AG04450 (cell line): Measurements from ENCODE around the gene QRICH2. TPM values are rescaled to one million over a fixed set of nuclear protein-coding genes. Genes with fewer than 3 reads are reported as not detected.

Experiments
- CTCF ChIA-PET: fragments of 300-600, 350-600 bp; formaldehyde crosslinking; extraction: SDS; loops from one replicate; lab custom pipeline; 2022; ENCODE audit warnings: antibody characterized with exemption, inconsistent platforms; lab: Charles Lee
- POLR2A ChIA-PET: fragments of 350-600 bp; formaldehyde crosslinking; extraction: SDS; loops from one replicate; lab custom pipeline; 2021; ENCODE audit warnings: antibody characterized with exemption, inconsistent platforms; lab: Yijun Ruan, JAX
- DNase-seq: peaks from one replicate; pipeline ENCODE4 v3.0.0-alpha.2; 2011; ENCODE audit warnings: low read depth, low spot score
- H3K27ac ChIP-seq: one replicate; pipeline ENCODE4 v1.5.1; 2012; ENCODE audit warnings: low read depth, low read length, control low read depth
- H3K27me3 ChIP-seq: one replicate; pipeline ENCODE4 v1.6.0; 2012; ENCODE audit warnings: low read length; ENCODE audit not compliant: control insufficient read depth, insufficient read depth
- H3K4me3 ChIP-seq: 2 replicates; pipeline ENCODE4 v1.5.1; 2011; ENCODE audit warnings: mild to moderate bottlenecking, low read depth, low read length, control low read depth
- H3K9me3 ChIP-seq: 2 replicates; pipeline ENCODE4 v1.5.1; 2012; ENCODE audit warnings: low read length; ENCODE audit not compliant: control insufficient read depth, insufficient read depth
- CTCF ChIP-seq: IDR thresholded peaks from 2 replicates; pipeline ENCODE4 v1.5.1; 2011; ENCODE audit warnings: low read depth, low read length, control low read depth, inconsistent platforms
- polyA plus RNA-seq: library from polyadenylated mRNA; depleted of rRNA; stranded (reverse); fragments of >200 nt; gene quantifications from 2 replicates; pipeline ENCODE4 v1.2.3, GENCODE V29; 2011

QRICH2 gene
- polyA plus RNA-seq, 1 experiment = 1.2 TPM

- Histone ChIP-seq H3K4me3 (no peak overlapping the region), H3K27ac (no peak overlapping the region), H3K9me3 (no peaks in the 10 kb centered on the region; the same call in 1 of the 2 replicates), H3K27me3 (no peaks in the 10 kb centered on the region)
- TF ChIP-seq CTCF = no peak
- CTCF ChIA-PET = interaction anchor here (1.0 to 1.6 kb wide), 2 partner anchors 155 to 259 kb away, joined by 4 to 6 read pairs; no protein-coding TSS in a partner anchor
- POLR2A ChIA-PET = no interaction called here
- no peak for DNase-seq
Measured at GRCh38 chr17:76273445-76274111, 34.5 kb downstream of the QRICH2 start.

GRCh38 chr17:76272541-76273444, 35.3 kb downstream of the QRICH2 start:
- POLR2A ChIA-PET = no interaction called here
- no peak overlapping the region for H3K27ac ChIP-seq
- TF ChIP-seq CTCF = no peak
- CTCF ChIA-PET = no interaction called here
- H3K27me3 ChIP-seq = no peaks in the 10 kb centered on the region
- H3K4me3 ChIP-seq = no peak overlapping the region
- no peak for DNase-seq
- no peaks in the 10 kb centered on the region for H3K9me3 ChIP-seq

GRCh38 chr17:76271669-76272540, 36.2 kb downstream of the QRICH2 start:
- POLR2A ChIA-PET = no interaction called here
- H3K9me3 ChIP-seq = no peaks in the 10 kb centered on the region
- no peak for DNase-seq

More at GRCh38 chr17:76271669-76272540, 36.2 kb downstream of the QRICH2 start:
- H3K4me3 ChIP-seq = no peak overlapping the region
- no peak overlapping the region for H3K27ac ChIP-seq
- TF ChIP-seq CTCF = no peak
- no peaks in the 10 kb centered on the region for H3K27me3 ChIP-seq
- CTCF ChIA-PET = interaction anchor here (1.6 kb wide), 1 partner anchor 8 kb away, joined by 7 read pairs; no protein-coding TSS in a partner anchor
